GM12865 (cell line): ENCODE measurements around the gene SLC43A2.

ENCODE experiments used
- DNase-seq: peaks from one replicate; pipeline ENCODE4 v3.0.0; 2010; ENCODE audit warnings: low read depth
- H3K4me3 ChIP-seq: 2 replicates; pipeline ENCODE4 v1.5.1; 2011; ENCODE audit warnings: mild to moderate bottlenecking, low read depth, low read length, control low read depth
- CTCF ChIP-seq: IDR thresholded peaks from 2 replicates; pipeline ENCODE4 v1.5.1; 2011; ENCODE audit warnings: low read length, control low read depth, low read depth, inconsistent platforms; ENCODE audit not compliant: insufficient read depth; ENCODE audit errors: missing control alignments

SLC43A2 gene

GRCh38 chr17:1605681-1606351, 22.8 kb downstream of the SLC43A2 start:
- TF ChIP-seq CTCF: no peak
- no peak for DNase-seq
- H3K4me3 ChIP-seq: peak overlapping the region; percentile 58

- no peak for TF ChIP-seq CTCF
- DNase-seq: no peak
- no peak overlapping the region for H3K4me3 ChIP-seq
Measured at GRCh38 chr17:1604831-1605528, 23.7 kb downstream of the SLC43A2 start.

GRCh38 chr17:1601571-1601970, 27.1 kb downstream of the SLC43A2 start:
- no peak for TF ChIP-seq CTCF
- H3K4me3 ChIP-seq: no peak overlapping the region
- no peak for DNase-seq

- no peak for DNase-seq
- no peak for TF ChIP-seq CTCF
- no peak overlapping the region for H3K4me3 ChIP-seq
Measured at GRCh38 chr17:1598399-1599095, 30.1 kb downstream of the SLC43A2 start.

DNA sequence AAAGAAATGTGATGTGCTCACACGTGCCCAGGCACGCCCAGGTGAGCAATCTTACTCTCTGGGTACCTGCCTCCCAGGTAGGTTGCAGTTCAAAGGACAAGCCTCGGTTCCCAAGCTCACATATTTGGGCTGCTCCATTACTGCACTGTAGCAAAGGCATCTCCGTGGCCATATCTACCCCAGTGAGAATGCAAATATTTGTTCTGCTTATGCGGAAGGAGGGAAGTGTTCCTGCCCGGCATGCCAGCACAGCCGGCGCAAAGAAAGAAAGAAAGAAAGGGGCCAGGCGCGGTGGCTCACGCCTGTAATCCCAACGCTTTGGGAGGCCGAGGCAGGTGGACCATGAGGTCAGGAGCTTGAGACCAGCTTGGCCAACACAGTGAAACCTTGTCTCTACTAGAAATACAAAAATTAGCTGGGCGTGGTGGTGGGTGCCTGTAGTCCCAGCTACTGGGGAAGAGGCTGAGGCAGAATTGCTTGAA, 30.7 kb downstream of the SLC43A2 start:
- H3K4me3 ChIP-seq: no peak overlapping the region
- no peak for DNase-seq
- TF ChIP-seq CTCF: no peak

- no peak for TF ChIP-seq CTCF
- no peak for DNase-seq
- H3K4me3 ChIP-seq: peak overlapping the region; percentile 45
Measured at GRCh38 chr17:1593630-1593931, 35.1 kb downstream of the SLC43A2 start.
